SHP77 treated with DMSO at 0.1 percent for 48 hours (cell line): Measurements from ENCODE around the gene FAM53A.

Source experiments
- DNase-seq: peaks from one replicate; lab custom pipeline; 2025; lab: John Stamatoyannopoulos, UW

FAM53A gene, protein sequence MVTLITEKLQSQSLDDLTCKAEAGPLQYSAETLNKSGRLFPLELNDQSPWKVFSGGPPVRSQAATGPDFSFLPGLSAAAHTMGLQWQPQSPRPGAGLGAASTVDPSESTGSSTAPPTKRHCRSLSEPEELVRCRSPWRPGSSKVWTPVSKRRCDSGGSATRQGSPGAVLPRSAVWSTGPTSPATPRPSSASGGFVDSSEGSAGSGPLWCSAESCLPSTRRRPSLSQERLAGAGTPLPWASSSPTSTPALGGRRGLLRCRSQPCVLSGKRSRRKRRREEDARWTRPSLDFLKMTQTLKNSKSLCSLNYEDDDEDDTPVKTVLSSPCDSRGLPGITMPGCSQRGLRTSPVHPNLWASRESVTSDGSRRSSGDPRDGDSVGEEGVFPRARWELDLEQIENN

DNA sequence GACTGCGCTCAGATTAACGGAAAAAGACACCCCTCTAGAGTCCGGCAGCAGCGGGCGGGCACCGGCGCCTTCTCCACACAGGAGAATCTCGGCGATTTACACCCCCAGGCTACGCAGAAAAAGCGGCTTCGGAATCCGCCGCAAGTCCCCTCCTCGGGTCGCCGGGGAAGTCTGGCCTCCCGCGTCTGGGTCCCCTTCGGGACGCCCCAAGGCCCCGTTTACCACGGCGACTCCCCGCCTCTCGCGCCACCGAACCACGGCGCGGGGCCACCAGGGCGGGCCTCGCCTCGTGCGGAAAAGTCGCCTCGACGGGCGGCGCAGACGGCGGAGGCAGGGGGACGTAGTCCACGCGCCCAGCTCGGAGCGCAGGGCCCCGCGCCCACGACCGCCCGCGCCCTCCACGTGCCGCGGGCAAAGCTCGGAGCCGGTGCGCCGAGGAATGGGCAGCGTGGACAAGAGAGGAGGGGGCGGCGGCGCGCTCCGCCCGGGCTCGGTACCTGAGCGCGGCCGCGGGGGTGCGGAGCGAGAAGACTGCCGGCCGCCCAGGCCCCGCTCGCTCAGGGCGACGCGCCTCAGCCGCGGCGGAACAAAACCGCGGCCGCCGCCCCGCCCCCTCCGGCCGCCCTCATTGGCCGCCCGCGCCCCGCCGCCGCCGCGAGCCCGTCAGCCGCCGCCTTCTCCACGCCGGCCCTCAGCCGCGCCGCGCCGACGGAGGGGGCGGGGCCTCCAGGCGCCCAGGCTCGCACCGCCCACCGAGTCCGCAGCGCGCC is at the start of gene FAM53A:
FAM53A (minus strand) TSS at position 578 of the 770 bp plus-strand sequence. CDS start 15,572 bp downstream, outside the sequence.
- no peak for DNase-seq

DNA sequence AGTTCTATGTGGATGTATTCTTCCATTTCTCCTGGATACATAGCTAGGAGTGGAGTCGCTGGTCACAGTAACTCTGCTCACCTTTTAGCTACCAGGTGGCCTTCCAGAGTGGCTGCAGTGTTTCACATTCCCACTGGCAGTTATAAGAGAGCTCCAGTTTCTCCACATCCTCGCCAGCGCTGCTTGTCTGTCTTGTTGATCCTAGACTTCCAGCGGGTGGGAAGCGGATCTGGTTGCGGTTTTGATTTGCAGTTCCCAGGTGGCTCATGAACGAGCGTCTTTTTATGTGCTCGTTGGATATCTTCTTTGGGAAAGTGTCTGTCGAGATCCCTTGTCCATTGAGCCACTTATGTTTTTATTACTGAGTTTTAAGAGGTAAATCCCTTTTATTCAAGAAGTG is 48.8 kb upstream of the FAM53A start:
- no peak for DNase-seq

DNA sequence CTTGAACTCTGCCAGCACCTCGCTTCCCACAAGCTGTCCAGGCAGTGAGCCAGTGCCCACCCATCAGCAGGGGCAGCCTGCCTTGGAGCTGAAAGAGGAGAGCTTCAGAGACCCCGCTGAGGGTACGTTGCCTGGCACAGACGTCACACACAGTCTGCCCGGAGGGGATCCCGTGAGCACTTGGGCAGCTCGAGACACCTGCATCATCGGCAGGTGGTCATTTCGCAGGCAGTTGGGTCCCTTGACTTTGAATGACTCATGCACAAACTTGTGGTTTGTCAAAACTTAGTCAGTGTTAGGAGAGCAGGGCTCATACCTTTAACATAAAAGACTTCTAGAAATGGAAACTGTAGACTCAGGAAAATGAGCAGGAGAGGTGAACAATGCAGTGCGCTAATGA is 47.1 kb upstream of the FAM53A start:
- DNase-seq = no peak

DNA sequence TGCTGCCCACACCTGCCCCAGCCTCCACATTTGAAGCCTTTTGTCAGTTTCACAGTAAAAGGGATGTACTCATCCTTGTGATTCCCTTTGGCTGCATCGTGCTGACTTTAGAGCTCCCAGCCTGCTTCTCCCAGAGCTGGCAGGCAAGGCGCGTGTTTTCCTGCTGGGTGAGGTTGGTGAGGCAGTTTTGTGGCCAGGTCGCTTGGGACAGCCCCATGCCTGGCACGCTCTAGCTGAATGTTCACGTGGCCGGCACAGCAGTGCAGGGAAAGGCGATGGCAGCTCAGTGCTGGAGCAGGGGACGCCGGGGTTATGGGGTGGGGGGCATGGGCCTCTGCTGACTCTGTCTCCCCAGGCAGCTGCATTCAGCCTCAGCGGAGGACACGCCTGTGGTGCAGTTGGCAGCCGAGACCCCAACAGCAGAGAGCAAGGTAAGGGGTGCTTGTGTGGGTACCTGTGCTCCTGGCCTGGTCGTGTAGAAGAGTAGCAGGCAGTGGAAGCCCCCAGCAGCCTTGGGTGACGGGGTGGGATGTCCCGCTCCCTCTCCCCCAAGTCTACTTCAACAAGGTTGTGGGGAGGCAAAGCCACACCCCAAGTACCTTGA is 46.5 kb upstream of the FAM53A start:
- DNase-seq = no peak

DNA sequence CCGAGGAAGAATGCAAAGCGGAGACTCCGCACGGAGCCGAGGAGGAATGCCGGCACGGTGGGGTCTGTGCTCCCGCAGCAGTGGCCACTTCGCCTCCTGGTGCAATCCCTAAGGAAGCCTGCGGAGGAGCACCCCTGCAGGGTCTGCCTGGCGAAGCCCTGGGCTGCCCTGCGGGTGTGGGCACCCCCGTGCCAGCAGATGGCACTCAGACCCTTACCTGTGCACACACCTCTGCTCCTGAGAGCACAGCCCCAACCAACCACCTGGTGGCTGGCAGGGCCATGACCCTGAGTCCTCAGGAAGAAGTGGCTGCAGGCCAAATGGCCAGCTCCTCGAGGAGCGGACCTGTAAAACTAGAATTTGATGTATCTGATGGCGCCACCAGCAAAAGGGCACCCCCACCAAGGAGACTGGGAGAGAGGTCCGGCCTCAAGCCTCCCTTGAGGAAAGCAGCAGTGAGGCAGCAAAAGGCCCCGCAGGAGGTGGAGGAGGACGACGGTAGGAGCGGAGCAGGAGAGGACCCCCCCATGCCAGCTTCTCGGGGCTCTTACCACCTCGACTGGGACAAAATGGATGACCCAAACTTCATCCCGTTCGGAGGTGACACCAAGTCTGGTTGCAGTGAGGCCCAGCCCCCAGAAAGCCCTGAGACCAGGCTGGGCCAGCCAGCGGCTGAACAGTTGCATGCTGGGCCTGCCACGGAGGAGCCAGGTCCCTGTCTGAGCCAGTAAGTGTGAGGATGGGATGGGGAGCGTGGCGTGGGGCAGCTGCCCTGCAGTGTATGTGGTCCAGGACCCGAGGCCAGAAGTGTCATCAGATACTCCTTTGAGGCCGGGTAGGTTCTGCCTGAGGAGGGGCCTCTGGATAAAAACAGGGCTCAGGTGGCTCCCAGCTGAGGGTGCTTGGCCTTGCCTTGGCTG is 44.2 kb upstream of the FAM53A start:
- DNase-seq = no peak

DNA sequence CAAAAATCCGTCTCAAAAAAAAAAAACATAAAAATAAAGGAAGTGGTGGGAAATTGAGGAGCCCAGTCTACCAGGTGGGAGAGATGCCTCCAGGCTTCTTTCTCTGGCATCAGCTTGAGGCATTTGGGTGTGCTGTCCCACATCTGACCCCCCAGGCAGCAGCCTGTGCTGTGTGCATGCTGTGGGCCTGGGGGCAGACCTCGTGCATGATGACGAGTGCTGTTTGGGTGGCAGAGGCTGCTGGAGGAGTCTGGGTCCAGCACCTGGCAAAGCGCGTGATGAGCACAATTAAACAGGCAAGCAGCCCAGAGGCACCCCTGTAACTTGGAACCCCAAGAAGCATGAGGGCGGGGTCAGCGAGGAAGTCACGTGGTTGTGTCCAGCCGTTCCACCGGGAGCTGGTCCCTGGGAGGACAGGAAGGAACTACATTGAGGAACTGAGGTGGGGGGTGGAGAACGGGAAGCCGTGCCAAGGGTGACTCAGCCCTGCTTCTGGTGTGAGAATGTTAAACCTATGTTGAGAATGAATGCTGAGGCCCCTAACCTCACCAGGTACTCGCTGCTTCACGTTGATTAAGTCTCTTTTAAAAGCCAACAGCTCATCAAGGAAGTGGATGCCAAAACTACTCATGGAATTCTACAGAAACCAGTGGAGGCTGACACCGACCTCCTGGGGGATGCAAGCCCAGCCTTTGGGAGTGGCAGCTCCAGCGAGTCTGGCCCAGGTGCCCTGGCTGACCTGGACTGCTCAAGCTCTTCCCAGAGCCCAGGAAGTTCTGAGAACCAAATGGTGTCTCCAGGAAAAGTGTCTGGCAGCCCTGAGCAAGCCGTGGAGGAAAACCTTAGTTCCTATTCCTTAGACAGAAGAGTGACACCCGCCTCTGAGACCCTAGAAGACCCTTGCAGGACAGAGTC is 43.3 kb upstream of the FAM53A start:
- DNase-seq = no peak

DNA sequence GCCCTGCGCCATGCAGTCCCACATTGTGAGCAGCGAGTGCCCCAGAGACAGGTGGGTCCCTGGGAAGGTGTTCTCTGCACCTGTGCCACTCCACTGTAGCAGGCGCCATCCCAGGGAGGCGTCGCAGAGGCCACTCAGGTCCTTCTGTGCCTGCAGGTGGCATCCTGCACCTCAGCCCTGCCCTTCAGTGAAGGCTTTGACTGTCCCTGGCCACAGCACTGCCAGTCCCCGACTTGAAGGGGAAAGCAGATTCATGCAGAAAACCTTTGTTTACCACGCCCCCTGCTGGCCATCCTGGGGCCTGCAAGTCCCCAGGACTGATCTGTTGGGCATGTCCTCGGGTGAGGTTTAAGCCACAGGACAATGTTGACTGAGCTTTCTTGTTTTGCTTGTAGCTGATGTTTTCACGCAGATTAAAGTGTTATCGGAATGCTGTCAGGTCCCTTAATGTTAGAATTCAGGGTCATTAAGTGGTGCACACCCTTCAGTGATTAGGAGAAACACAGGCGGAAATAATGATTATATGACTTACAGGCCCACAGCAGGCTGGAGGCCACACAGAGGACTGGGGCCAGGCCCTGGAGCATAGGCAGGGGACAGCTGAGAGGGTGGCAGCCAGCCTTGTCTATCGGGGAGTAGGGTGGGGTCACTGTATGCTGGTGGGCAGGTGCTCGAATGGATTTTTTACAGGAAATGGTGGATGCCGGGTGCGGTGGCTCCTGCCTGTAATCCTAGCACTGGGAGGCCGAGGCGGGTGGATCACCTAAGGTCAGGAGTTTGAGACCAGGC is 42.2 kb upstream of the FAM53A start:
- DNase-seq = no peak

DNA sequence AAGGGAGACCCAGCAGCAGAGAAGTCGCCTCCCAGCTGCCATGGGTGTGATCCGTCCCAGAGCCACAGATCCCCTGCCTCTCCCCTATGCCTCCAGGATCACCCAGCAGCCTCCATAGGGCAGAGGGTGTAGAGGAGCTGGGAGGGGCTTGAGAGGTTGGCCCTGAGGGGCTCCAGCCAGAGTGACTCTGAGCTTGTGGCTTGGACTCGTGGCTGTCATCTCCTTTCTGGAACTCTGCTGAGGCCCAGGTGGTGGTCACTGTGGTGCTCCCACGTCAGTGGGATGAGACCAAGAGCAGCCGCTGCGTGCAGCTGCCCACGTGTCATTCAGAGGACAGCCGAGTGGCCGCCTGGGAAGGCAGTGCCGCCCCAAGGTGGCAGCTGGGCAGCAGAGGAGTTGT is 41.4 kb upstream of the FAM53A start:
- no peak for DNase-seq

DNA sequence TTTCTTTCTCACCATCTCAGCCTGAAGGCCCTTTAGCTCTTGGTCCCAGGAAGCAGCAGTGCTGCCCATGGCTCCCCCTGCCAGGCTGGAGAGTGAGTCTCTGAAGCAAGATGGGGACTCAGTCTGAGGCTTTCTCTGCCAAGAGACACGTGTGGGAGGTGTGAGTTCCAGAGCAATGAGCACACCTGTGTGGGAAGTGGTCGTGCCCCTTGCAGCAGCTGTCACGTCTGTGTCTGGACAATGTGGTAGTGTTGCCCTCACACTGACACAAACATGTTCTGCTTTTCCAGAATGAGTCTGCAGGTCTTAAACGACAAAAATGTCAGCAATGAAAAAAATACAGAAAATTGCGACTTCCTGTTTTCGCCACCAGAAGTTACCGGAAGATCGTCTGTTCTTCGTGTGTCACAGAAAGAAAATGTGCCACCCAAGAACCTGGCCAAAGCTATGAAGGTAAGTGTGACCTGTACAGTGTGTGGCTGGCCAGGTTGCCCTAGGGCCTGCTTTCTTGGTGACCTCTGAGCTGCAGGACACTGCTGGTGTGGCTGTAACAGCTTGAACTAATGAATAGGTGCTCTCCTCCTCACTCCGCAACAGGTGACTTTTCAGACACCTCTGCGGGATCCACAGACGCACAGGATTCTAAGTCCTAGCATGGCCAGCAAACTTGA is 39.2 kb upstream of the FAM53A start:
- DNase-seq = no peak

DNA sequence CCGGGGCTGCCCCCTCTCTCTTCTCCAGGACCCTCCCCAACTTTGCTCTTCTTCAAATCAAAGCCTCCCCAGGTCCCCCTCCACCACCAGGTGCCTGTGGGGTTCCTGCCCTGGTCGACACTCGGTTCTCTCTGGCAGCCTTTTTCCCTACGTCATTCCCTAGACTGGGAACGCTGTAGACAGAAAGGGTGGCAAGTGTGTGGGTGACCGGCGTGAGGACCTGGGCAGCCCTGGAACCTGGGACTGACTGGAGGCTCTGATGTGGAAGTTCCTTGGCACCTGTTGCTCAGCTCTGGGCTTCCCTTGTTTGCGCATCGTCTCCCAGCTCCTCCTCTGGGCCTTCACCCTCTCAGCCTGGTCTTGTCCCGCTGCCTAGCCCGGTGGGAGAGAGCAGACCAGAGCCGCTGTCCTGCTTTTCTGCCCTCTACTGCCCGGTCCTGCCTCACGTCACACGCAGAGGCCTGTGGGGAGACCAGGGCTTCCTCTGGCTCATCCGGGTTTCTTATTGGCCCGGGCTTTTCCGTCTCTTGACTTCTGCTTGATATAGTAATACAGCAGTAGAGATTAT is 38.5 kb upstream of the FAM53A start:
- no peak for DNase-seq

DNA sequence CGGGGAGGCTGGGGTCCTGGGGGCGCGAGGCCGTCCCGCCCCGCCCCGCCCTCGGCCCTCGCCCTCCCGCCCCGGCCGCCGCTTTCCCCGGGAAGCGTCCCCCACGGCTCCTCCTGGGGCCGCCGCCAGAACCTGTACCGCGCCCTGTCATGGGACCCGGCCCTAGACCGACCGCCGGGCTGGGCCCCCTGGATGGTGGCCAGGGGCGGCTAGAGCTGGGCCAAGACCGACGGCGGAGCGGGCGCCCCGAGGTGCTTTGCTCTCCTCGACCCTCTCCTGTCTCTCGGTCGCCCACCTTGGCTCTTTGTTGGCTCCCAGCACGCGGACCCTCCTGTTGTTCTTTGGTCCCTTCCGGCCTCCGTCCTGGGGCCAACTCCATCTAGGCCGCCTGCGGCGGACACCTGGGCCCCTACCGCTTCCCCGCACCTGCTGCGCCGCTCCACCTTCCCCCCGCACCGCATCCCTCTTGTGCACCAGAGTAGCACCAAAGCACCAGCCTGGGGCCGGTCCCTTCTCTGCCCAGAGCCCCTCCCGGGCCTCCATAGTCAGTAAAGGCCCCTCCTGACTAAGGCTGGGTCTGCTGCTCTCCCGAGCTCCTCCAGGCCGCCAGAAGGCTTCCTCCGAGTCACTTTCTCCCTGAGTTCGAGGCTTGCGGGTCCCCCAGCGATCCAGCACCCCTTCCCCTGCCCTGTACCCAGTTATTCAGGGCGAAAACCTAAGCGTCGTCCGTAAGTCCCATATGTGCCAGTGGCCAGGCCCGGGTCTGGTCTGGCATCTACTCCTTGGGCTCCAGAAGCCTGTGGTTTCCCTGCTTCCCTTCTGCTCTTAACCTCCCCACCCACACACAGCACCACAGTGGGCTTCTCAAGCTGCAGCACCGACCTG is 37.8 kb upstream of the FAM53A start:
- no peak for DNase-seq

DNA sequence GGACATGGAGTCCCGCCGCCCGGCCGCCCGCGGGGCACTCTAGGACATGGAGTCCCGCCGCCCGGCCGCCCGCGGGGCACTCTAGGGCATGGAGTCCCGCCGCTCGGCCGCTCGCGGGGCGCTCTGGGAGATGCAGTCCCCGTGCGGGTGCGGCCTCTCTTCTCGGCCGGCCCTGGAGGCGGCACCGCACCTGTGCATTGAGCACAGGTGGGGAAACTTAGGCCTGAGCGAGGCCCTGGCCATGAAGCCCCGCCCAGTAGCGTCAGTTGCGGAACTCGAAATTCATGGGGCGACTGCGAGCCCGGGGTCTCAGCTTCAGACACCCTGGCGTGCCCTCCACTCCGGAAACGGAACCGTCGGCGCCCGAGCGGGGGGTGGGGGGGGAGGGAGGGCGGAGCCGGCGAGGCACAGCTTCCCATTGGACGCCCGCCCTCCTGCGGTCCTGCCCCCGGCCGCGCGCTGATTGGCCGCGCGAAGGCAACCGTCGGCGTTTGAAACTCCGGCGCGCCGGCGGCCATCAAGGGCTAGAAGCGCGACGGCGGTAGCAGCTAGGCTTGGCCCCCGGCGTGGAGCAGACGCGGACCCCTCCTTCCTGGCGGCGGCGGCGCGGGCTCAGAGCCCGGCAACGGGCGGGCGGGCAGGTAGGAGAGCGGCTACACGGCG is 37.0 kb upstream of the FAM53A start, which contains the start of the genes TACC3 and TMEM129:
TACC3 (plus strand) TSS at position 519 of the 663 bp plus-strand sequence. CDS start 1,901 bp downstream, outside the sequence.
TMEM129 (minus strand) TSS at position 321 of the 663 bp plus-strand sequence. CDS start 486 bp downstream, outside the sequence.
- DNase-seq = peak; percentile 76

DNA sequence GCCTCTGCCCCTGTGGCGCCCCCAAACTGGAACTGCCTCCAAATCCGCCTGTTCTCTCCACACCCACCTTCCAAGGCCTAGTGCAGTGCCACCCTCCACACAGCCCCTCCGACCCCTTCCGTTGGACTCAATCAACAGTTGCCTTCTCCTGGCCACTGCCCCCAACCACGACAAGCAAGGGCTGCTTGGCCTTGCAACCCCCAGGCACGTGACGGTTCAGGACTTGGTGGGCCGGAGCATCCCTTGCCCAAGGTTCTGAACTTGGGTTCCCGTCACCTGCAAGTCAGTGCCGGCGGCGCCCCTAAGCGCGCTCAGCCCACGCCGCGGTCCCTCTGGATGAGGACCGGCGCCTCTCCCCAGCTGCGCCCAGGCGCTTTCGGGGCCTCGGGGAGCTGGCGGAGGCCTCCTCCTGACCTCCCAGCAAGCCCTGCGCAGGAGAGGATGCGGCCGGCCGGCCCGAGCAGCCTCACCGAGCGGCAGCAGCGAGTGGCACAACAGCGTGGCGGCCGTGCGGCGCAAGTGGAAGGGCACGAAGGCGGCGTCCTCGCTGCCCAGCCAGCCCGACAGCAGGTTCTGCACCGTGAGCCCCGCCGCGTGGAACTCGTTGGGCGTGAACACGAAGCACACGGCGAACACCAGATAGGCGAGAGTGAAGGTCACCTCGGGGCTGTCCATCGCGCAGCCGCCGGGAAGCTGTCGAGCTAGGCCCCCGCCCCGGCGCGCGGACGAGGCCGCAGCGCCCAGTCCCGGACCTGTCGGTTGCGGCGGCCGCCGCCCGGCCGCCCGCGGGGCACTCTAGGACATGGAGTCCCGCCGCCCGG is 36.3 kb upstream of the FAM53A start:
- no peak for DNase-seq

DNA sequence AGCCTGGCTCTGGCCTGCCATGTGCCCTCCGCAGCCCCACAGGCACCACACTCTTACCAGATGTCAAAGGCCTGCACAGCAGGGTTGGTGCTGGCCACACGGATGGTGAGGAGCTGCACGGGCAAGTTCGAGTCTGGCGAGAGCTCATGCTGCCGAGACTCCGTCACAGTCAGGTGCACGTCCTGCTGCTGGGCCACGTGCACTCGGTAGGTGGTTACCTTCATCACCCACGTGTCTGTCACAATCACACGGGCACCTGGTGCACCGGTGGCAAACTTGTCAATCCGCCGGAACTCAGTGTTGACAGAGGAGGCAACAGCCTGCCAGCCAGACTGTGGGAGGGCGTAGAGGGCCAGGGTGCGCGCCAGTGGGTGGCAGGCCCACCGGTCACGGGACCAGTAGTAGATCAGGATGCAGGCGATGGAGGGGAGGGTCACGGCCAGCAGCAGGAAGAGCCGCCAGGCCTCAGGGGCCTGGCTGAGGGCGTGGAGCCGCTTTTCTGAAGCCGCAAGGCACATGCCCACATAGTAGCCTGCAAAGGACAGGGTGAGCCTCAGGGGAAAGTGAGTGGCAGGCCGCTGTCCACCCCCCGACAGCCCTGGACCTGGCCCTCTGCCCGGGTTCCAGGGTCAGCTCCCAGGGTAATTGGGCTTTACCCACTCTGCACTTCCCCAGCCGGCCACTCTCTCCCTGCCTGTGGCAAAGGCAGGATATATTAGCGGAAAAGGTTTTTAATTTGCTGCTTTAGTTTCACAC is 34.2 kb upstream of the FAM53A start:
- DNase-seq = no peak
